H1 (cell line): ENCODE data around the gene KIAA1755. TPM values are rescaled to one million over a fixed set of nuclear protein-coding genes. Genes with fewer than 3 reads are reported as not detected.

Experiments used
- CTCF ChIA-PET: fragments of 300-600 bp; sonication (Branson Sonifier 250); formaldehyde crosslinking; loops from one replicate; lab custom pipeline; 2021; ENCODE audit not compliant: partially characterized antibody; lab: Charles Lee
- POLR2A ChIA-PET: fragments of 300-600 bp; sonication (Branson Sonifier 250); formaldehyde crosslinking; loops from one replicate; lab custom pipeline; 2021; ENCODE audit warnings: inconsistent platforms; ENCODE audit not compliant: partially characterized antibody; lab: Charles Lee
- DNase-seq, 2 experiments: peaks; one replicate each; pipeline versions ENCODE4 v3.0.0 to v3.0.0-alpha.2; 2010 to 2022; ENCODE audit warnings: low spot score in 2 of 2, low read depth in 1 of 2, mixed read lengths in 1 of 2
- FAIRE-seq: peaks from 2 replicates; lab custom pipeline; 2011; peaks lifted over from hg19 to GRCh38; lab: Jason Lieb, UNC
- H2AFZ ChIP-seq: 2 replicates; pipeline ENCODE4 v1.8.1; 2012; ENCODE audit warnings: low read length, inconsistent platforms
- H2AK5ac ChIP-seq: 2 replicates; pipeline ENCODE4 v1.6.1; 2013; ENCODE audit warnings: low read depth, low read length
- H2BK120ac ChIP-seq: replicated peaks from 2 replicates; pipeline ENCODE3; 2013; ENCODE audit warnings: low read depth, low read length, inconsistent platforms
- H2BK12ac ChIP-seq: 2 replicates; pipeline ENCODE4 v1.6.1; 2013; ENCODE audit warnings: low read depth, low read length
- H2BK15ac ChIP-seq: 2 replicates; pipeline ENCODE4 v1.6.1; 2013; ENCODE audit warnings: low read length
- H2BK20ac ChIP-seq: 2 replicates; pipeline ENCODE4 v1.6.1; 2013; ENCODE audit warnings: low read length
- H2BK5ac ChIP-seq: 2 replicates; pipeline ENCODE4 v1.6.1; 2013; ENCODE audit warnings: low read depth, low read length
- H3K14ac ChIP-seq: 2 replicates; pipeline ENCODE4 v1.6.1; 2013; ENCODE audit warnings: inconsistent platforms; ENCODE audit not compliant: insufficient read length
- H3K18ac ChIP-seq: 2 replicates; pipeline ENCODE4 v1.6.1; 2013; ENCODE audit warnings: low read length; ENCODE audit errors: extremely low read depth
- H3K23ac ChIP-seq: 2 replicates; pipeline ENCODE4 v1.6.1; 2013; ENCODE audit warnings: inconsistent platforms; ENCODE audit not compliant: insufficient read length
- H3K23me2 ChIP-seq: 2 replicates; pipeline ENCODE4 v1.6.1; 2013; ENCODE audit warnings: low read depth, low read length
- H3K27ac ChIP-seq: 2 replicates; pipeline ENCODE4 v1.6.1; 2011; ENCODE audit warnings: low read depth, low read length, inconsistent platforms
- H3K27me3 ChIP-seq, 4 experiments: replicated peaks in 1 of 4; 1 replicate in 1 of 4; 2 replicates in 3 of 4; pipeline versions ENCODE4 v1.6.1 to v1.8.1; 2011 to 2013; ENCODE audit warnings: low read length in 3 of 4, mild to moderate bottlenecking in 3 of 4, inconsistent platforms in 2 of 4, mixed read lengths in 2 of 4, moderate library complexity in 1 of 4; ENCODE audit not compliant: control insufficient read depth in 3 of 4, insufficient read depth in 3 of 4; ENCODE audit errors: extremely low read depth in 1 of 4
- H3K36me3 ChIP-seq, 4 experiments: 2 replicates each; pipeline versions ENCODE4 v1.6.1 to v1.8.1; 2011 to 2013; ENCODE audit warnings: mild to moderate bottlenecking in 4 of 4, low read length in 3 of 4, moderate library complexity in 2 of 4, control low read depth in 1 of 4, inconsistent platforms in 1 of 4; ENCODE audit not compliant: insufficient read depth in 4 of 4, control insufficient read depth in 2 of 4
- H3K4ac ChIP-seq: replicated peaks from 2 replicates; pipeline ENCODE3; 2013; ENCODE audit warnings: low read length, low read depth, mixed read lengths, inconsistent platforms; ENCODE audit not compliant: insufficient read length
- H3K4me1 ChIP-seq, 4 experiments: replicated peaks in 1 of 4; 1 replicate in 1 of 4; 2 replicates in 3 of 4; pipeline versions ENCODE4 v1.6.1 to v1.8.1; 2011 to 2013; ENCODE audit warnings: low read length in 3 of 4, inconsistent platforms in 2 of 4, mixed read lengths in 1 of 4; ENCODE audit not compliant: insufficient read depth in 4 of 4, control insufficient read depth in 3 of 4
- H3K4me2 ChIP-seq, 2 experiments: 2 replicates each; pipeline versions ENCODE4 v1.6.1 to v1.8.1; 2011 to 2013; ENCODE audit warnings: low read depth in 2 of 2, low read length in 2 of 2, control low read depth in 1 of 2, inconsistent platforms in 1 of 2, mild to moderate bottlenecking in 1 of 2; ENCODE audit not compliant: insufficient read depth in 1 of 2
- H3K4me3 ChIP-seq, 4 experiments: fragments of 200-600, 300-600 bp in 1 of 4; sonication (generic), shearing (Covaris generic), sonication (Bioruptor Twin) in 1 of 4; 2 replicates each; pipeline versions ENCODE4 v1.5.1 to v1.8.1; 2011 to 2016; ENCODE audit warnings: low read length in 4 of 4, low read depth in 3 of 4, control low read depth in 2 of 4, inconsistent platforms in 2 of 4, mild to moderate bottlenecking in 2 of 4, mixed read lengths in 1 of 4, moderate library complexity in 1 of 4; ENCODE audit not compliant: insufficient read depth in 2 of 4; ENCODE audit errors: extremely low read depth in 1 of 4
- H3K56ac ChIP-seq: replicated peaks from 2 replicates; pipeline ENCODE3; 2013; ENCODE audit warnings: low read depth, mild to moderate bottlenecking, mixed read lengths, low read length, inconsistent platforms; ENCODE audit not compliant: insufficient read length
- H3K79me1 ChIP-seq: 2 replicates; pipeline ENCODE4 v1.6.1; 2013; ENCODE audit warnings: low read depth, low read length, control low read depth
- H3K79me2 ChIP-seq, 2 experiments: 2 replicates each; pipeline versions ENCODE4 v1.6.1 to v1.8.1; 2012 to 2013; ENCODE audit warnings: low read length in 2 of 2, mild to moderate bottlenecking in 2 of 2, inconsistent platforms in 1 of 2; ENCODE audit not compliant: insufficient read depth in 2 of 2, control insufficient read depth in 1 of 2
- H3K9ac ChIP-seq, 4 experiments: replicated peaks in 1 of 4; 1 replicate in 1 of 4; 2 replicates in 3 of 4; pipeline versions ENCODE4 v1.6.1 to v1.8.1; 2011 to 2013; ENCODE audit warnings: low read depth in 3 of 4, low read length in 3 of 4, control low read depth in 2 of 4, mild to moderate bottlenecking in 2 of 4, moderate library complexity in 2 of 4, inconsistent platforms in 1 of 4; ENCODE audit errors: extremely low read depth in 1 of 4
- H3K9me3 ChIP-seq, 2 experiments: 2 replicates each; pipeline versions ENCODE4 v1.6.1 to v1.8.1; 2012 to 2013; ENCODE audit warnings: mild to moderate bottlenecking in 2 of 2, moderate library complexity in 2 of 2, control low read depth in 1 of 2, inconsistent platforms in 1 of 2, low read depth in 1 of 2, low read length in 1 of 2, mixed read lengths in 1 of 2; ENCODE audit not compliant: insufficient read depth in 2 of 2
- H4K20me1 ChIP-seq, 2 experiments: replicated peaks in 1 of 2; 2 replicates each; pipeline versions ENCODE3 to v1.8.1; 2011 to 2013; ENCODE audit warnings: inconsistent platforms in 2 of 2, low read length in 2 of 2, mild to moderate bottlenecking in 1 of 2; ENCODE audit not compliant: insufficient read depth in 2 of 2, control insufficient read depth in 1 of 2
- H4K5ac ChIP-seq: 2 replicates; pipeline ENCODE4 v1.6.1; 2013; ENCODE audit warnings: low read length, low read depth, mixed read lengths, inconsistent platforms; ENCODE audit not compliant: insufficient read length
- H4K8ac ChIP-seq: 2 replicates; pipeline ENCODE4 v1.8.0; 2013; ENCODE audit warnings: mild to moderate bottlenecking, moderate library complexity, low read length, inconsistent platforms; ENCODE audit not compliant: insufficient read depth; ENCODE audit errors: extremely low read depth
- H4K91ac ChIP-seq: replicated peaks from 2 replicates; pipeline ENCODE3; 2013; ENCODE audit warnings: low read length, mixed read lengths, inconsistent platforms; ENCODE audit not compliant: insufficient read length
- RXRA ChIP-seq: IDR thresholded peaks from 2 replicates; pipeline ENCODE4 v1.6.1; 2011; ENCODE audit warnings: low read depth, mild to moderate bottlenecking, low read length, moderate library complexity; ENCODE audit not compliant: insufficient read depth
- TCF12 ChIP-seq: IDR thresholded peaks from 2 replicates; pipeline ENCODE4 v1.6.1; 2011; ENCODE audit warnings: low read depth, mild to moderate bottlenecking, low read length
- ZNF274 ChIP-seq: IDR thresholded peaks from 2 replicates; pipeline ENCODE4 v1.7.0; 2012; ENCODE audit warnings: low read length, borderline replicate concordance; ENCODE audit errors: extremely low read depth
- WGBS, 2 experiments: shearing (Covaris generic) in 1 of 2; methylation state at CpG; one replicate each; pipeline versions ENCODE4 v1.1.6 to v1.1.7; 2013 to 2015; ENCODE audit warnings: low lambda C conversion rate in 2 of 2, mixed read lengths in 2 of 2, inconsistent platforms in 1 of 2, low coverage in 1 of 2, missing lambda C conversion rate in 1 of 2; ENCODE audit not compliant: insufficient replicate concordance in 2 of 2, insufficient coverage in 1 of 2, insufficient read length in 1 of 2; ENCODE audit errors: extremely low coverage in 1 of 2, missing lambda C conversion rate in 1 of 2; 5-methylcytosine and 5-hydroxymethylcytosine counted together
- polyA plus RNA-seq, 7 experiments: library from polyadenylated mRNA; depleted of rRNA in 3 of 7; stranded (reverse) in 5 of 7; unstranded in 2 of 7; fragments of >200 nt in 5 of 7; fragments of 200-250 nt in 2 of 7; gene quantifications; 1 replicate in 5 of 7; 2 replicates in 1 of 7; 4 replicates in 1 of 7; pipeline versions ENCODE4 v1.2.1 to v1.2.3, GENCODE V29; 2011 to 2013; ENCODE audit warnings: missing spikeins in 2 of 7, mixed read lengths in 2 of 7
- total RNA-seq: library from RNA; stranded (reverse); fragmentation: NEBNext Ultra II Directional; extraction: Animal tissue kit (Norgen Biotek cat#: 25700); gene quantifications from 2 replicates; pipeline ENCODE4 v1.2.1, GENCODE V29; 2021
- TF ChIP-seq, protein P1 (sequence below): IDR thresholded peaks from 2 replicates; pipeline ENCODE4 v1.6.1; 2012; ENCODE audit warnings: inconsistent platforms

KIAA1755 gene
- total and polyA plus RNA-seq, 2 of the 8 experiments (the other 6 are each of a cell fraction or from before 2014, with no cell fraction given): 0.23 TPM; not detected in 1

DNA sequence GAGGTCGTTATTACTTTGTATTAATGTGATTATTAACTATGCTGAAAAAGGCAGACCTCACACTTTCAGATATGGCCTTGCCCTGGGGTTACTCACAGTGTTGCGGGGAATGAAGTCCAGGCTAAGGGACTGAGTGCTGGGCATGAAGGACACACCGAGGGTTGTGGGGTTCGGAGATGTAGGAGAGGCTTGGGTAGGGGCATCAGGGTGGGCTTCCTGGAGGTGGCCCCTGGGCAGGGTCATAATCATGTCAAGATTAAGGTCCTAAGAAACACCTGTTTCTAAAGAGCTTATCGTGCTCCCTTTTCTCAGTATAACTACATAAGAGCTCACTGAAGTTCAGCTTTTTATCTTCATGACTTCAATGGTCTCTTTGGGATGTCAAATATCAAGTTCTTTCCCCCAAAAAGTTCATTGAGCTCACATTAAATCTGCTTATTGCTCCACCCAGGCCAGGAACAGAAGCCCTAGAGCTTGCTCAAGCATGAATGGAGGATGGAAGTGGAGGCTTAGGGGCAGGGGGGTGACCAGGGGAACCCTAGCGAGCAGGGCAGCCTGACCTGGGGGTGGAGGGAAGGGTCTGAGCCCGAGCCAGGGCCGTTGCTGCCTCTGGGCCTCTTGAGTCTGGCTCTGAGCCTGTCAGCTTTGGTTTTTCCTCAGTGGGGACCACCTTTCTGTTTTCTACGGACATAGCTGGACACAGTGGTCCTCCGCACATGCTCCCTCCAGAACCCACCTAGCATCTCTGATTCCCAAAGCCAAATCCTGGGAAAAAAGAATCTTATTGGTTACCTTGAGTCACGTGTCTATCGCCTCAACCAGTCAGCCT, 58.2 kb downstream of the KIAA1755 start:
- H3K9me3 ChIP-seq: no peaks in the 10 kb centered on the region
- H2BK5ac ChIP-seq: no peak overlapping the region
- no peak overlapping the region for H4K5ac ChIP-seq
- H3K14ac ChIP-seq: no peak overlapping the region
- no peak overlapping the region for H4K91ac ChIP-seq
- no peaks in the 10 kb centered on the region for H3K36me3 ChIP-seq
- no peak overlapping the region for H2BK120ac ChIP-seq
- DNase-seq: no peak
- no peak overlapping the region for H2BK15ac ChIP-seq
- H2AK5ac ChIP-seq: no peak overlapping the region
- H3K79me2 ChIP-seq: no peaks in the 10 kb centered on the region
- H3K4me3 ChIP-seq: no peak overlapping the region
- H2BK20ac ChIP-seq: no peak overlapping the region
- H3K27ac ChIP-seq: no peak overlapping the region
- no peak overlapping the region for H3K4ac ChIP-seq
- no peak for FAIRE-seq
- H4K20me1 ChIP-seq: no peaks in the 10 kb centered on the region
- no peak overlapping the region for H3K4me2 ChIP-seq
- H3K79me1 ChIP-seq: no peaks in the 10 kb centered on the region
- H3K23me2 ChIP-seq: no peaks in the 10 kb centered on the region
- no peak overlapping the region for H2AFZ ChIP-seq
- no peak overlapping the region for H2BK12ac ChIP-seq
- H3K4me1 ChIP-seq: no peaks in the 10 kb centered on the region
- no peak overlapping the region for H3K9ac ChIP-seq
- ChIA-PET POLR2A (no interaction called here), CTCF (interaction anchor here (0.6 to 3.5 kb wide), 11 partner anchors 9 to 145 kb away, joined by 3 to 22 read pairs (median 4); partner anchors contain the start of gene TGM2)
- no peak overlapping the region for H3K56ac ChIP-seq
- no peak overlapping the region for H4K8ac ChIP-seq
- no peaks in the 10 kb centered on the region for H3K27me3 ChIP-seq
- TF ChIP-seq TCF12 (no peak), RXRA (no peak), ZNF274 (no peak)
- TF ChIP-seq, protein P1, sequence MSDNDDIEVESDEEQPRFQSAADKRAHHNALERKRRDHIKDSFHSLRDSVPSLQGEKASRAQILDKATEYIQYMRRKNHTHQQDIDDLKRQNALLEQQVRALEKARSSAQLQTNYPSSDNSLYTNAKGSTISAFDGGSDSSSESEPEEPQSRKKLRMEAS: no peak
- no peak overlapping the region for H3K23ac ChIP-seq
- no peak overlapping the region for H3K18ac ChIP-seq
- WGBS, 2 experiments: 89% methylated on average over 12 of the region's 12 CpGs; no CpG with 5 or more reads in 1 of the 2 experiments
